WTC11 (cell line): ENCODE results near the gene CBR1. TPM values are rescaled to one million over a fixed set of nuclear protein-coding genes. Genes with fewer than 3 reads are reported as not detected.

Source experiments
- ATAC-seq: fragments of 200-7000 bp; cut with Tn5 transposase; 2 replicates; pipeline ENCODE4 v1.10.0; 2021; ENCODE audit warnings: mild to moderate bottlenecking, moderate library complexity
- CTCF ChIA-PET: fragments of 300-600 bp; sonication (Branson Sonifier 250); formaldehyde crosslinking; loops from one replicate; lab custom pipeline; 2021; ENCODE audit warnings: antibody characterized with exemption; lab: Charles Lee
- POLR2A ChIA-PET: fragments of 350-600 bp; sonication (Branson Sonifier 250); formaldehyde crosslinking; loops from one replicate; lab custom pipeline; 2021; ENCODE audit warnings: antibody characterized with exemption; lab: Charles Lee
- DNase-seq: peaks from one replicate; pipeline ENCODE4 v3.0.0; 2021; ENCODE audit warnings: low spot score
- H3K27ac Mint-ChIP-seq: 2 replicates; pipeline ENCODE4 v1.8.0; 2021; ENCODE audit warnings: mixed read lengths
- H3K27me3 Mint-ChIP-seq: 2 replicates; pipeline ENCODE4 v1.8.0; 2021; ENCODE audit warnings: low read depth, mild to moderate bottlenecking, moderate library complexity, mixed read lengths
- H3K36me3 Mint-ChIP-seq: 2 replicates; pipeline ENCODE4 v1.8.0; 2021; ENCODE audit warnings: mixed read lengths
- H3K4me1 Mint-ChIP-seq: 2 replicates; pipeline ENCODE4 v1.8.0; 2022; ENCODE audit warnings: mixed read lengths
- H3K4me3 Mint-ChIP-seq: 2 replicates; pipeline ENCODE4 v1.8.0; 2021; ENCODE audit warnings: mild to moderate bottlenecking, moderate library complexity, mixed read lengths
- H3K9me3 Mint-ChIP-seq: 2 replicates; pipeline ENCODE4 v1.8.0; 2021; ENCODE audit warnings: mixed read lengths
- CBFB ChIP-seq: sonication (generic); formaldehyde crosslinking; IDR thresholded peaks from 2 replicates; pipeline ENCODE4 v1.8.1; 2022; ENCODE audit warnings: mild to moderate bottlenecking, low read depth, missing genetic modification reagents
- CDX4 ChIP-seq: fragments of 250-450 bp; sonication (Bioruptor Pico); IDR thresholded peaks from 2 replicates; pipeline ENCODE4 v1.9.0; 2021; ENCODE audit warnings: moderate library complexity, mild to moderate bottlenecking, inconsistent platforms, borderline replicate concordance
- ETV6 ChIP-seq: sonication (generic); formaldehyde crosslinking; IDR thresholded peaks from 2 replicates; pipeline ENCODE4 v1.8.1; 2022; ENCODE audit warnings: mild to moderate bottlenecking, missing genetic modification reagents
- FOXK1 ChIP-seq: sonication (generic); formaldehyde crosslinking; IDR thresholded peaks from 2 replicates; pipeline ENCODE4 v1.8.0; 2022; ENCODE audit warnings: mild to moderate bottlenecking, moderate library complexity, missing genetic modification reagents
- HMGA2 ChIP-seq: fragments of 250-450 bp; sonication (Bioruptor Pico); IDR thresholded peaks from 2 replicates; pipeline ENCODE4 v1.4.0; 2021; ENCODE audit warnings: mild to moderate bottlenecking, moderate library complexity
- IRF2 ChIP-seq: sonication (generic); formaldehyde crosslinking; IDR thresholded peaks from 2 replicates; pipeline ENCODE4 v1.8.0; 2022; ENCODE audit warnings: low read depth, missing genetic modification reagents, borderline replicate concordance
- JAZF1 ChIP-seq: fragments of 250-450 bp; sonication (Bioruptor Pico); IDR thresholded peaks from 2 replicates; pipeline ENCODE4 v1.9.0; 2021; ENCODE audit warnings: moderate library complexity, mild to moderate bottlenecking, inconsistent platforms
- MLX ChIP-seq: sonication (generic); formaldehyde crosslinking; IDR thresholded peaks from 2 replicates; pipeline ENCODE4 v1.8.1; 2023; ENCODE audit warnings: mild to moderate bottlenecking, missing genetic modification reagents, moderate library complexity
- NFE2L1 ChIP-seq: sonication (generic); formaldehyde crosslinking; IDR thresholded peaks from 2 replicates; pipeline ENCODE4 v1.8.1; 2023; ENCODE audit warnings: missing genetic modification reagents
- NFYB ChIP-seq: sonication (generic); formaldehyde crosslinking; conservative IDR thresholded peaks from 2 replicates; pipeline ENCODE4 v1.8.0; 2022; ENCODE audit warnings: low read depth, missing genetic modification reagents
- NR3C1 ChIP-seq: sonication (generic); formaldehyde crosslinking; conservative IDR thresholded peaks from 2 replicates; pipeline ENCODE4 v1.8.1; 2023; ENCODE audit warnings: low read depth, mild to moderate bottlenecking, missing genetic modification reagents
- PREB ChIP-seq: sonication (generic); formaldehyde crosslinking; IDR thresholded peaks from 2 replicates; pipeline ENCODE4 v1.8.1; 2022; ENCODE audit warnings: mild to moderate bottlenecking, missing genetic modification reagents, moderate library complexity, borderline replicate concordance
- SP1 ChIP-seq: sonication (generic); formaldehyde crosslinking; conservative IDR thresholded peaks from 2 replicates; pipeline ENCODE4 v1.8.1; 2022; ENCODE audit warnings: missing genetic modification reagents
- STAT6 ChIP-seq: sonication (generic); formaldehyde crosslinking; conservative IDR thresholded peaks from 2 replicates; pipeline ENCODE4 v1.8.1; 2023; ENCODE audit warnings: mild to moderate bottlenecking, low read depth, missing genetic modification reagents, moderate library complexity
- ZNF219 ChIP-seq: sonication (generic); formaldehyde crosslinking; IDR thresholded peaks from 2 replicates; pipeline ENCODE4 v1.8.0; 2023; ENCODE audit warnings: missing genetic modification reagents, mild to moderate bottlenecking, borderline replicate concordance
- ZNF317 ChIP-seq: sonication (generic); formaldehyde crosslinking; IDR thresholded peaks from 2 replicates; pipeline ENCODE4 v1.8.1; 2023; ENCODE audit warnings: low read depth, mild to moderate bottlenecking, moderate library complexity, missing genetic modification reagents, borderline replicate concordance
- ZNF512 ChIP-seq: sonication (generic); formaldehyde crosslinking; IDR thresholded peaks from 2 replicates; pipeline ENCODE4 v1.8.1; 2022; ENCODE audit warnings: missing genetic modification reagents, borderline replicate concordance
- ZSCAN18 ChIP-seq: fragments of 250-450 bp; sonication (Bioruptor Pico); IDR thresholded peaks from 2 replicates; pipeline ENCODE4 v2.1.2; 2022; ENCODE audit warnings: mild to moderate bottlenecking, moderate library complexity
- total RNA-seq: library from RNA; stranded (reverse); gene quantifications from 3 replicates; pipeline ENCODE4 v1.2.3, GENCODE V29; 2021

CBR1 gene
- total RNA-seq, 1 experiment from 2014 or later: 167 TPM

GRCh38 chr21:36061445-36061844, 8.4 kb upstream of the CBR1 start (continued):
- TF ChIP-seq ZNF512 (CRISPR knock-in tag): no peak
- no peak for TF ChIP-seq NFYB

- Mint-ChIP-seq H3K9me3 (peaks cover 12% of the 10 kb centered on the region), H3K36me3 (peaks cover 16% of the 10 kb centered on the region), H3K27ac (no peak overlapping the region), H3K4me3 (no peak overlapping the region), H3K4me1 (peaks cover 23% of the 10 kb centered on the region), H3K27me3 (peaks cover 4% of the 10 kb centered on the region)
- ChIA-PET CTCF (no interaction called here), POLR2A (no interaction called here)
- TF ChIP-seq CBFB (CRISPR knock-in tag): no peak
- no peak for TF ChIP-seq JAZF1
- no peak for TF ChIP-seq ZNF512 (CRISPR knock-in tag)
- no peak for TF ChIP-seq ZNF317 (CRISPR knock-in tag)
- TF ChIP-seq ZSCAN18: no peak
- no peak for TF ChIP-seq ETV6 (CRISPR knock-in tag)
- TF ChIP-seq MLX: no peak
- TF ChIP-seq CDX4 (CRISPR knock-in tag): no peak
- no peak for TF ChIP-seq FOXK1 (CRISPR knock-in tag)
- no peak for TF ChIP-seq PREB (CRISPR knock-in tag)
- ATAC-seq: no peak
- no peak for DNase-seq
Observed at GRCh38 chr21:36063375-36064084, 6.3 kb upstream of the CBR1 start.

GRCh38 chr21:36064085-36064460, 5.8 kb upstream of the CBR1 start:
- POLR2A ChIA-PET: no interaction called here
- H3K36me3 Mint-ChIP-seq: peaks cover 16% of the 10 kb centered on the region
- H3K9me3 Mint-ChIP-seq: peaks cover 17% of the 10 kb centered on the region
- peaks cover 8% of the 10 kb centered on the region for H3K27me3 Mint-ChIP-seq
- DNase-seq (no peak), ATAC-seq (no peak)
- no peak overlapping the region for H3K4me3 Mint-ChIP-seq
- CTCF ChIA-PET: interaction anchor here (1.5 kb wide), 1 partner anchor 61 kb away, joined by 3 read pairs; no protein-coding TSS in a partner anchor
- H3K27ac Mint-ChIP-seq: no peak overlapping the region
- peaks cover 18% of the 10 kb centered on the region for H3K4me1 Mint-ChIP-seq
- no peak for TF ChIP-seq NR3C1
- no peak for TF ChIP-seq SP1 (CRISPR knock-in tag)
- no peak for TF ChIP-seq IRF2 (CRISPR knock-in tag)
- TF ChIP-seq ZNF219: no peak
- TF ChIP-seq CBFB (CRISPR knock-in tag): no peak
- no peak for TF ChIP-seq ZNF317 (CRISPR knock-in tag)
- TF ChIP-seq NFE2L1 (CRISPR knock-in tag): no peak
- TF ChIP-seq STAT6: no peak
- no peak for TF ChIP-seq MLX
- TF ChIP-seq HMGA2 (CRISPR knock-in tag): no peak
